ENCODE measurements around the gene TBCA.

The TBCA gene

GRCh38 chr5:77775790-77776553 lies at the start of gene TBCA:
Gene TBCA (minus strand): TSS chr5:77776339. CDS start chr5:77776257, 82 bp downstream.
- peak; percentile 50 for DNase-seq

GRCh38 chr5:77824981-77825380 lies 48.8 kb upstream of the TBCA start:
- DNase-seq, result peak; percentile 16

GRCh38 chr5:77816686-77817085 lies 40.5 kb upstream of the TBCA start:
- DNase-seq, result no peak

- DNase-seq, result no peak
These were observed 36.9 kb upstream of the TBCA start for GRCh38 chr5:77812926-77813589.

GRCh38 chr5:77806213-77806843 lies 30.2 kb upstream of the TBCA start:
- no peak for DNase-seq

- DNase-seq, result no peak
These were observed 22.3 kb upstream of the TBCA start for GRCh38 chr5:77798456-77798855.

- no peak for DNase-seq
These were observed 21.0 kb upstream of the TBCA start for GRCh38 chr5:77797136-77797535.

GRCh38 chr5:77795846-77796245 lies 19.7 kb upstream of the TBCA start:
- no peak for DNase-seq

- DNase-seq, result no peak
These were observed 19.1 kb upstream of the TBCA start for GRCh38 chr5:77795268-77795667.

GRCh38 chr5:77791926-77792325 lies 15.8 kb upstream of the TBCA start:
- no peak for DNase-seq

GRCh38 chr5:77791356-77791755 lies 15.2 kb upstream of the TBCA start:
- no peak for DNase-seq

- no peak for DNase-seq
These were observed 9.1 kb upstream of the TBCA start for GRCh38 chr5:77785229-77785628.

- DNase-seq, result no peak
These were observed 8.6 kb upstream of the TBCA start for GRCh38 chr5:77784735-77785134.

- no peak for DNase-seq
These were observed 4.9 kb upstream of the TBCA start for GRCh38 chr5:77781076-77781475.

GRCh38 chr5:77778881-77779438 lies 2.8 kb upstream of the TBCA start:
- no peak for DNase-seq

- DNase-seq, result no peak
These were observed 2.3 kb upstream of the TBCA start for GRCh38 chr5:77778398-77778797.

- no peak for DNase-seq
These were observed 1.8 kb upstream of the TBCA start for GRCh38 chr5:77777911-77778310.

- no peak for DNase-seq
These were observed 1.2 kb upstream of the TBCA start for GRCh38 chr5:77777281-77777892.

- no peak for DNase-seq
These were observed 541 bp upstream of the TBCA start for GRCh38 chr5:77776554-77777206.

- DNase-seq, result no peak
These were observed 954 bp downstream of the TBCA start for GRCh38 chr5:77774981-77775789.

GRCh38 chr5:77773734-77774280 lies 2.3 kb downstream of the TBCA start:
- DNase-seq, result no peak

- DNase-seq, result no peak
These were observed 3.4 kb downstream of the TBCA start for GRCh38 chr5:77772729-77773128.

Data from DMS79 treated with DMSO at 0.1 percent for 48 hours (cell line).